Measurements from ENCODE around the gene CST7.
A peak's percentile ranks its signal among the peaks of the same experiment; 100 is the strongest.

The CST7 gene

GRCh38 chr20:24977336-24977735 lies 28.3 kb downstream of the CST7 start:
- H3K27ac Mint-ChIP-seq = no peak overlapping the region
- H3K36me3 Mint-ChIP-seq (ENCODE audit: low read depth) = peaks cover 88% of the 10 kb centered on the region
- no peaks in the 10 kb centered on the region for H3K27me3 Mint-ChIP-seq
- ATAC-seq (no peak), DNase-seq (no peak)
- H3K4me1 Mint-ChIP-seq = peaks cover 17% of the 10 kb centered on the region
- H3K9me3 Mint-ChIP-seq = peaks cover 16% of the 10 kb centered on the region
- no peak overlapping the region for H3K4me3 Mint-ChIP-seq

GRCh38 chr20:24977797-24978196 lies 28.7 kb downstream of the CST7 start:
- H3K4me1 Mint-ChIP-seq = peaks cover 19% of the 10 kb centered on the region
- peaks cover 89% of the 10 kb centered on the region for H3K36me3 Mint-ChIP-seq (ENCODE audit: low read depth)
- no peak overlapping the region for H3K4me3 Mint-ChIP-seq
- no peak for ATAC-seq
- H3K9me3 Mint-ChIP-seq = peaks cover 16% of the 10 kb centered on the region
- DNase-seq = no peak
- no peaks in the 10 kb centered on the region for H3K27me3 Mint-ChIP-seq
- H3K27ac Mint-ChIP-seq = no peak overlapping the region

GRCh38 chr20:24978513-24978912 lies 29.4 kb downstream of the CST7 start:
- peaks cover 21% of the 10 kb centered on the region for H3K4me1 Mint-ChIP-seq
- H3K4me3 Mint-ChIP-seq = no peak overlapping the region
- H3K27ac Mint-ChIP-seq = no peak overlapping the region
- DNase-seq (no peak), ATAC-seq (no peak)
- H3K36me3 Mint-ChIP-seq (ENCODE audit: low read depth) = peaks cover 89% of the 10 kb centered on the region
- peaks cover 16% of the 10 kb centered on the region for H3K9me3 Mint-ChIP-seq
- no peaks in the 10 kb centered on the region for H3K27me3 Mint-ChIP-seq

- H3K4me1 Mint-ChIP-seq = peaks cover 24% of the 10 kb centered on the region
- no peaks in the 10 kb centered on the region for H3K27me3 Mint-ChIP-seq
- no peak for DNase-seq
- H3K27ac Mint-ChIP-seq = no peak overlapping the region
- ATAC-seq = no peak
- peaks cover 88% of the 10 kb centered on the region for H3K36me3 Mint-ChIP-seq (ENCODE audit: low read depth)
- peaks cover 16% of the 10 kb centered on the region for H3K9me3 Mint-ChIP-seq
- H3K4me3 Mint-ChIP-seq = no peak overlapping the region
Observed at GRCh38 chr20:24979036-24979960, 30.2 kb downstream of the CST7 start.

- no peak overlapping the region for H3K4me3 Mint-ChIP-seq
- no peak overlapping the region for H3K27ac Mint-ChIP-seq
Observed at GRCh38 chr20:24980291-24981053, 31.4 kb downstream of the CST7 start.

GRCh38 chr20:24981282-24981681 lies 32.2 kb downstream of the CST7 start:
- H3K9me3 Mint-ChIP-seq = peaks cover 5% of the 10 kb centered on the region
- peaks cover 42% of the 10 kb centered on the region for H3K4me1 Mint-ChIP-seq
- ATAC-seq = peak; percentile 4
- H3K36me3 Mint-ChIP-seq (ENCODE audit: low read depth) = peaks cover 79% of the 10 kb centered on the region
- no peaks in the 10 kb centered on the region for H3K27me3 Mint-ChIP-seq
- no peak overlapping the region for H3K27ac Mint-ChIP-seq
- DNase-seq = no peak
- no peak overlapping the region for H3K4me3 Mint-ChIP-seq

More at GRCh38 chr20:24980291-24981053, 31.4 kb downstream of the CST7 start:
- DNase-seq (no peak), ATAC-seq (no peak)
- Mint-ChIP-seq H3K4me1 (peaks cover 34% of the 10 kb centered on the region), H3K27me3 (no peaks in the 10 kb centered on the region), H3K36me3 (ENCODE audit: low read depth) (peaks cover 83% of the 10 kb centered on the region), H3K9me3 (peaks cover 14% of the 10 kb centered on the region)

- Mint-ChIP-seq H3K36me3 (ENCODE audit: low read depth) (peaks cover 73% of the 10 kb centered on the region), H3K4me3 (no peak overlapping the region), H3K4me1 (peaks cover 46% of the 10 kb centered on the region), H3K27ac (no peak overlapping the region), H3K27me3 (no peaks in the 10 kb centered on the region), H3K9me3 (peaks cover 2% of the 10 kb centered on the region)
- DNase-seq (no peak), ATAC-seq (peak; percentile 40)
Observed at GRCh38 chr20:24981790-24982189, 32.7 kb downstream of the CST7 start.

- DNase-seq (no peak), ATAC-seq (no peak)
- Mint-ChIP-seq H3K4me3 (no peak overlapping the region), H3K36me3 (ENCODE audit: low read depth) (peaks cover 62% of the 10 kb centered on the region), H3K27me3 (no peaks in the 10 kb centered on the region), H3K9me3 (no peaks in the 10 kb centered on the region), H3K27ac (no peak overlapping the region), H3K4me1 (peaks cover 66% of the 10 kb centered on the region)
Observed at GRCh38 chr20:24983896-24984295, 34.8 kb downstream of the CST7 start.

- no peak for DNase-seq
- peaks cover 53% of the 10 kb centered on the region for H3K36me3 Mint-ChIP-seq (ENCODE audit: low read depth)
- H3K4me3 Mint-ChIP-seq = no peak overlapping the region
- H3K4me1 Mint-ChIP-seq = peaks cover 70% of the 10 kb centered on the region
- no peaks in the 10 kb centered on the region for H3K27me3 Mint-ChIP-seq
- H3K27ac Mint-ChIP-seq = peak overlapping the region; percentile 39
- no peak for ATAC-seq
- no peaks in the 10 kb centered on the region for H3K9me3 Mint-ChIP-seq
Observed at GRCh38 chr20:24984961-24985640, 36.0 kb downstream of the CST7 start.

- H3K4me3 Mint-ChIP-seq = no peak overlapping the region
- H3K4me1 Mint-ChIP-seq = peaks cover 77% of the 10 kb centered on the region
Observed at GRCh38 chr20:24985802-24986201, 36.7 kb downstream of the CST7 start.

GRCh38 chr20:24986436-24987015 lies 37.5 kb downstream of the CST7 start:
- ATAC-seq (no peak), DNase-seq (no peak)
- Mint-ChIP-seq H3K27me3 (no peaks in the 10 kb centered on the region), H3K36me3 (ENCODE audit: low read depth) (peaks cover 43% of the 10 kb centered on the region), H3K4me1 (peaks cover 77% of the 10 kb centered on the region), H3K27ac (no peak overlapping the region), H3K9me3 (no peaks in the 10 kb centered on the region), H3K4me3 (no peak overlapping the region)

More at GRCh38 chr20:24985802-24986201, 36.7 kb downstream of the CST7 start:
- Mint-ChIP-seq H3K27ac (peak overlapping the region; percentile 39), H3K27me3 (no peaks in the 10 kb centered on the region), H3K9me3 (no peaks in the 10 kb centered on the region), H3K36me3 (ENCODE audit: low read depth) (peaks cover 50% of the 10 kb centered on the region)
- ATAC-seq (no peak), DNase-seq (no peak)

- DNase-seq (no peak), ATAC-seq (peak; percentile 56)
- peaks cover 37% of the 10 kb centered on the region for H3K36me3 Mint-ChIP-seq (ENCODE audit: low read depth)
- H3K4me1 Mint-ChIP-seq = peaks cover 77% of the 10 kb centered on the region
- no peak overlapping the region for H3K4me3 Mint-ChIP-seq
- H3K9me3 Mint-ChIP-seq = no peaks in the 10 kb centered on the region
- no peak overlapping the region for H3K27ac Mint-ChIP-seq
- no peaks in the 10 kb centered on the region for H3K27me3 Mint-ChIP-seq
Observed at GRCh38 chr20:24987244-24987643, 38.2 kb downstream of the CST7 start.

GRCh38 chr20:24987873-24988835 lies 39.1 kb downstream of the CST7 start:
- no peaks in the 10 kb centered on the region for H3K9me3 Mint-ChIP-seq
- no peak for ATAC-seq
- no peak overlapping the region for H3K4me3 Mint-ChIP-seq
- H3K27ac Mint-ChIP-seq = peak overlapping the region; percentile 29
- H3K36me3 Mint-ChIP-seq (ENCODE audit: low read depth) = peaks cover 30% of the 10 kb centered on the region
- DNase-seq = no peak
- H3K27me3 Mint-ChIP-seq = no peaks in the 10 kb centered on the region
- peaks cover 77% of the 10 kb centered on the region for H3K4me1 Mint-ChIP-seq

Data from activated naive CD8-positive, alpha-beta T cell treated with anti-CD3 and anti-CD28 coated beads, Interleukin-2, amount 50 U/mL, for 24 hours (primary cell).